Sciatic nerve (tissue), 2 donors: Measurements from ENCODE around the gene NECTIN2. TPM values are rescaled to one million over a fixed set of nuclear protein-coding genes. Genes with fewer than 3 reads are reported as not detected.
"Not testable (repeated sequence)": the region's sequence is repeated elsewhere in the genome, so short reads cannot be mapped to it uniquely, and the experiment has no call there.

ENCODE experiments used
- ATAC-seq: fragments of 200-7000 bp; cut with Tn5 transposase; one replicate; pipeline ENCODE4 v1.9.1; 2020; ENCODE audit warnings: mild to moderate bottlenecking, moderate library complexity
- DNase-seq: peaks from one replicate; pipeline ENCODE4 v3.0.0-alpha.2; 2020; ENCODE audit warnings: low spot score
- intact Hi-C: fragments of 100-400 bp; cut with DNase I; formaldehyde crosslinking; loops from one replicate; pipeline ENCODE4 v1.14.2; 2022
- total RNA-seq: library from RNA; stranded (reverse); fragmentation: NEBNext Ultra II Directional; extraction: Animal tissue kit (Norgen Biotek cat#: 25700); gene quantifications from one replicate; pipeline ENCODE4 v1.2.1, GENCODE V29; 2021
- donor health status: DM: no; HTN: no; CAD: no.
- donor health status: DM: no; HTN: no; CAD: no.

NECTIN2 gene
- total RNA-seq, 1 donor from 2014 or later: 115 TPM

GRCh38 chr19:44924243-44924725 lies 78.2 kb downstream of the NECTIN2 start:
- intact Hi-C loops: no loop called here
- ATAC-seq (no peak), DNase-seq (no peak)

- intact Hi-C loops: no loop called here
- DNase-seq (peak; percentile 88), ATAC-seq (peak; percentile 91)
Measured at GRCh38 chr19:44925114-44925891, 79.2 kb downstream of the NECTIN2 start.

- peak; percentile 3 for ATAC-seq
- DNase-seq, intact Hi-C loops: not testable (repeated sequence)
Measured at GRCh38 chr19:44926245-44927077, 80.4 kb downstream of the NECTIN2 start.

GRCh38 chr19:44927746-44928145 lies 81.6 kb downstream of the NECTIN2 start:
- no peak for DNase-seq
- intact Hi-C loops: no loop called here
- ATAC-seq: no peak

GRCh38 chr19:44930088-44930487 lies 84.0 kb downstream of the NECTIN2 start:
- no peak for DNase-seq
- ATAC-seq: no peak
- intact Hi-C loops: no loop called here

- intact Hi-C loops: no loop called here
- DNase-seq (no peak), ATAC-seq (no peak)
Measured at GRCh38 chr19:44931541-44931940, 85.4 kb downstream of the NECTIN2 start.

Other genes starting within 250 kb of the NECTIN2 start
- not detected for gene IGSF23, start 232.7 kb upstream of the NECTIN2 start, total RNA-seq
- 49.1 TPM for gene PVR, start 202.4 kb upstream of the NECTIN2 start, total RNA-seq
- gene CEACAM19, start 174.8 kb upstream of the NECTIN2 start, total RNA-seq: 23.4 TPM
- not detected for gene CEACAM16, start 147.1 kb upstream of the NECTIN2 start, total RNA-seq
- gene BCL3, start 97.6 kb upstream of the NECTIN2 start, total RNA-seq: 117 TPM
- gene CBLC, start 68.4 kb upstream of the NECTIN2 start, total RNA-seq: not detected
- gene BCAM, start 37.2 kb upstream of the NECTIN2 start, total RNA-seq: 164 TPM
- gene TOMM40, start 45.0 kb downstream of the NECTIN2 start, total RNA-seq: 29.1 TPM
- 79.3 TPM for gene APOE, start 59.5 kb downstream of the NECTIN2 start, total RNA-seq
- gene APOC1, start 68.3 kb downstream of the NECTIN2 start, total RNA-seq: 29.0 TPM
- not detected for gene APOC4, start 95.9 kb downstream of the NECTIN2 start, total RNA-seq
- gene APOC2, start 99.8 kb downstream of the NECTIN2 start, total RNA-seq: 4.2 TPM
- 105 TPM for gene CLPTM1, start 109.1 kb downstream of the NECTIN2 start, total RNA-seq
- 27.4 TPM for gene RELB, start 155.2 kb downstream of the NECTIN2 start, total RNA-seq
- 109 TPM for gene CLASRP, start 192.7 kb downstream of the NECTIN2 start, total RNA-seq
- gene ZNF296, start 230.2 kb downstream of the NECTIN2 start, total RNA-seq: 0.45 TPM
- 8.8 TPM for gene GEMIN7, start 233.0 kb downstream of the NECTIN2 start, total RNA-seq
- 19.3 TPM for gene PPP1R37, start 246.9 kb downstream of the NECTIN2 start, total RNA-seq